ENCODE measurements around the gene NTN1.

DNA sequence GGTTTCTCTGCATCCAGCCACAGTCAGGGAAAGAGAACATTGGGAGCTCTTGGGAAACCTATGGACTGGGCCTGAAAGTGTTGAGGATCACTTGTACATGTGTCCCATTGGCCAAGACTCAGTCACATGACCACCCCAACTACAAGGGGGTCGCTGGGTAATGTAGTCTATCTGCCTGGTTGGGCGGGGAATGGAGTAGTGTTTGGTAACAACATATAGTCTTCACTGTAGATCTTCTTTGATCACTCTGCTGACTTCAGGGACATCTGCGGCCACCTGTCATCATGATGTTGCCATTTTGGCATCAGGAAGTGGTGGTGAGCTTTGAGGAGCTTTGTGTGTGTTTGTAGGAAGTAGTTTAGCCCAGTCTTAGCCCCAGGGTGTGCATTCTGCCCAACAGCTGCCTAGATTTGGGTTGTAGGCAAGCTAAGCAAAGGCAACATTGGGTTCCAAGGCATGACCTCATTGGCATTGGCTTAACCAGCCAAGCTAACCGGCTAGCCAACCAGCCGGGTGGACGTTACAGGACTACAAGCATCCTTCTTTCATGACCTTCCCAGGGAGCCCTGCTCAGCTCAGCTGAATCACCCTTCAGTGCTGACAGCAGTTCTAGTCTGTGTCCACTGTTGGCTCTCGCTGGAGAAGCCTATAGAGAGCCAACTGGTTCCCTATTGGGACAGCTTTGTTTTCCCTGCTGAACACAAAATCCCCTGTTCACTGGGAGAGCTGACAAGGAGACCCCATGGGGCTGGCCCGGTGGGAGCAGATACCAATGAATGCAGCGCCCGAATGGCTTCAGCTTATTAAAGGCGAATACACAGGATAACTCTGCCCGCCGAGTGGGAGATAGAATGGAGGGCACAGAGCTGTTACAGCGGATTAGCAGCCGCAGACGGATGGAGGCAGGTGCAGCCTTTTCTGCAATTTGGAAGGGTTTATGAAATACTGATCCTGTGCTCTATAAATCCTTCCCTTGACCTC lies 178.6 kb downstream of the NTN1 start:
- TF ChIP-seq, protein P1, sequence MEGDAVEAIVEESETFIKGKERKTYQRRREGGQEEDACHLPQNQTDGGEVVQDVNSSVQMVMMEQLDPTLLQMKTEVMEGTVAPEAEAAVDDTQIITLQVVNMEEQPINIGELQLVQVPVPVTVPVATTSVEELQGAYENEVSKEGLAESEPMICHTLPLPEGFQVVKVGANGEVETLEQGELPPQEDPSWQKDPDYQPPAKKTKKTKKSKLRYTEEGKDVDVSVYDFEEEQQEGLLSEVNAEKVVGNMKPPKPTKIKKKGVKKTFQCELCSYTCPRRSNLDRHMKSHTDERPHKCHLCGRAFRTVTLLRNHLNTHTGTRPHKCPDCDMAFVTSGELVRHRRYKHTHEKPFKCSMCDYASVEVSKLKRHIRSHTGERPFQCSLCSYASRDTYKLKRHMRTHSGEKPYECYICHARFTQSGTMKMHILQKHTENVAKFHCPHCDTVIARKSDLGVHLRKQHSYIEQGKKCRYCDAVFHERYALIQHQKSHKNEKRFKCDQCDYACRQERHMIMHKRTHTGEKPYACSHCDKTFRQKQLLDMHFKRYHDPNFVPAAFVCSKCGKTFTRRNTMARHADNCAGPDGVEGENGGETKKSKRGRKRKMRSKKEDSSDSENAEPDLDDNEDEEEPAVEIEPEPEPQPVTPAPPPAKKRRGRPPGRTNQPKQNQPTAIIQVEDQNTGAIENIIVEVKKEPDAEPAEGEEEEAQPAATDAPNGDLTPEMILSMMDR (IDR thresholded peaks at IDR 0.05 in 2 of 3, conservative IDR thresholded peaks at IDR 0.05 in 1 of 3; ENCODE audit: borderline replicate concordance in 1 of 3, insufficient read depth in 1 of 3, low read depth in 2 of 3, low read length in 2 of 3), result no peak
- TF ChIP-seq REST (IDR thresholded peaks at IDR 0.05; ENCODE audit: low read depth), result no peak
- no peak for TF ChIP-seq POLR2A (IDR thresholded peaks at IDR 0.05; ENCODE audit: borderline replicate concordance, extremely low read depth, insufficient read depth, insufficient read length)
- no peak for TF ChIP-seq SRF (IDR thresholded peaks at IDR 0.05; ENCODE audit: low read depth)
- TF ChIP-seq TCF7L2 (IDR thresholded peaks at IDR 0.05; ENCODE audit: borderline replicate concordance, extremely low read depth, insufficient read depth, insufficient read length), result no peak
- no peak for TF ChIP-seq EZH2 (IDR thresholded peaks at IDR 0.05)
- no peak for TF ChIP-seq POLR2AphosphoS5 (IDR thresholded peaks at IDR 0.05; ENCODE audit: low read depth, low read length)
- no peak for TF ChIP-seq FOSL1 (IDR thresholded peaks at IDR 0.05; ENCODE audit: low read depth)
- TF ChIP-seq ZNF274 (IDR thresholded peaks at IDR 0.05; ENCODE audit: low read depth, low read length), result no peak
- TF ChIP-seq, protein P2, sequence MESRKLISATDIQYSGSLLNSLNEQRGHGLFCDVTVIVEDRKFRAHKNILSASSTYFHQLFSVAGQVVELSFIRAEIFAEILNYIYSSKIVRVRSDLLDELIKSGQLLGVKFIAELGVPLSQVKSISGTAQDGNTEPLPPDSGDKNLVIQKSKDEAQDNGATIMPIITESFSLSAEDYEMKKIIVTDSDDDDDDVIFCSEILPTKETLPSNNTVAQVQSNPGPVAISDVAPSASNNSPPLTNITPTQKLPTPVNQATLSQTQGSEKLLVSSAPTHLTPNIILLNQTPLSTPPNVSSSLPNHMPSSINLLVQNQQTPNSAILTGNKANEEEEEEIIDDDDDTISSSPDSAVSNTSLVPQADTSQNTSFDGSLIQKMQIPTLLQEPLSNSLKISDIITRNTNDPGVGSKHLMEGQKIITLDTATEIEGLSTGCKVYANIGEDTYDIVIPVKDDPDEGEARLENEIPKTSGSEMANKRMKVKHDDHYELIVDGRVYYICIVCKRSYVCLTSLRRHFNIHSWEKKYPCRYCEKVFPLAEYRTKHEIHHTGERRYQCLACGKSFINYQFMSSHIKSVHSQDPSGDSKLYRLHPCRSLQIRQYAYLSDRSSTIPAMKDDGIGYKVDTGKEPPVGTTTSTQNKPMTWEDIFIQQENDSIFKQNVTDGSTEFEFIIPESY (IDR thresholded peaks at IDR 0.05; ENCODE audit: extremely low read depth, insufficient replicate concordance, low read length), result no peak
- TF ChIP-seq, protein P3, sequence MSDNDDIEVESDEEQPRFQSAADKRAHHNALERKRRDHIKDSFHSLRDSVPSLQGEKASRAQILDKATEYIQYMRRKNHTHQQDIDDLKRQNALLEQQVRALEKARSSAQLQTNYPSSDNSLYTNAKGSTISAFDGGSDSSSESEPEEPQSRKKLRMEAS (IDR thresholded peaks at IDR 0.05), result no peak
- TF ChIP-seq EZH2phosphoT487 (IDR thresholded peaks at IDR 0.05; ENCODE audit: borderline replicate concordance), result no peak
- TF ChIP-seq JUND (IDR thresholded peaks at IDR 0.05), result no peak
- TF ChIP-seq RAD21 (IDR thresholded peaks at IDR 0.05; ENCODE audit: low read depth), result no peak

All from HCT116 (cell line).